GM18858 (cell line): ENCODE results near the gene PPP1R27.

Source experiments
- ATAC-seq: cut with Tn5 transposase; IDR thresholded peaks from one replicate; pipeline ENCODE4 v1.9.1; 2021; ENCODE audit not compliant: unreplicated experiment

The PPP1R27 gene

DNA sequence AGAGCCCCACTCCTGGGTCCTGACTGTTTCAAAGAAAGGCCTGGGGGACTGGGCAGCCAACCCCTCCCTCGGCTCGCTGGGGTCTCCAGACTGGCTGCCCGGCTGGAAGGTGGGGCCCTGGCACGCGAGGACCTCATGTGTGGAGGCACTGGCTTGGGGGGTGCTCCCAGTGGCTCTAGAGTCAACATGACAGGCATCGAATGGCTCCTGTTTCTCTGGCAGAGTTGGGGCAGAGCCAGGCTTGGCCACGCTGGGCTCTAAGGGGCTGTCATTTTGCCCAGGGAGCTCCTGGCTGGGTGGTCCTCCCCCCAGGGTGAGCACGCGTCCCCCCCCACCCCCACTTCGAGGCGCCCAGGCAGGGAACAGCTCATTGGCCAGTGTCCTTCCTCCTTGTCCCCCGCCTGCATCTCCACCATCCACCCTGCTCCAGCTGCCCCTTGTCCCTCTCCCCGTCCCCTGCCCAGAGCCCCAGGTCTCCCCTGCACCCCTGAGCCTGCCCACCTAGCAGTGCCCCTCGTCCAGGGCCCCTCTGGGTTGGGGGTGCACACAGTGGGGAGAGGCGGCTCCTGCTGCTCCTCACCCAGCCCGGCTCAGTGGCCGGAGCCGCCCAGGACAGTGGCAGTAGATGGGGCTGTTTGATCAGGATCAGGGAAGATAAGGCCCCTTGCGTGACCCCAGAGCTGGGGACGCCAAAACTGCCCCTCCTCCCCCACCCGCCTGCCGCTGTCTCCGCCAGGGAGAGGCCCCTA lies 28.2 kb downstream of the PPP1R27 start:
- ATAC-seq = no peak

GRCh38 chr17:81805707-81806460 lies 29.0 kb downstream of the PPP1R27 start:
- ATAC-seq = no peak

DNA sequence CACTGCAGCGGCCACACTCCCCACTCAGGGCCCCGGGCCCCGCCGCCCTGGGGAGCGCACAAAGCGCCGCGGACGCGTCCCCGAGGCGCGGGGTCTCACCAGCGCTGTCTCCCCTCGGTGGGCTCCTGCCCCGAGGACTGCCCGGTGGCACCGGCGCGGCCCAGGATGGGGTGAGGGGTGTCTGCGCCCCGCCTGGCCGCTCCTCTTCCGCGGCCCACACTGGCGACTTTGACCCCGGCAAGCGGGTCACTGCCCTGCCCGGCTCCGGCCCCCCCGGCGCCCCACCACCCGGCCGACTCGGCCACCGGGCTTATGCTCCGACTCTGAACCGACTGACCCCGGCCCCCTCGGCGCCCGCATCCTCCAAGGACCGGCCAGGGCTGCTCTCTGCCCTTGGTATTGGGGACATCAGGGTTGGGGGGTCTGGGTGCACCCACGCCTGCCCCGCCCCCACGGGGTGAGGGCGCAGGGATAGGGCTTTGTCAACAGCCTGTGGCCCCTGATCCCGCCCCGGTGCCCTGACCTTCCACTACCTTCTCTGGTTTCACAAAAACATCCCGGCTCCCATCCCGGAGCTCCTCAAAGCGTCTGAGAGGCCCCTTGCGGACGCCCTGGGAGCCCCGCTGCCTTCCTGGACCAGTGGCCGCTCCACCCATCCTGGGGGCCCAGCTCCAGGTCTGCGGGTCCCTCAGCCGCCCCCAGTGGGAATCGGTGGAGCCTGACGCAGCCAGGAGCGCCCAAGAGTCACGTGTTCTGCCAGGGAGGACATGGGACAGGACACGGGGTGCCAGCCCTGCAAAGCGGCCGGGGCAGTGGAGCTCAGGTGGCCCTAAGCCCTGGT lies 30.1 kb downstream of the PPP1R27 start:
- no peak for ATAC-seq

- no peak for ATAC-seq
Measured at GRCh38 chr17:81803728-81804558, 30.9 kb downstream of the PPP1R27 start, which contains the start of gene GCGR. TSS of gene GCGR (plus strand) at chr17:81804150. CDS start at chr17:81809019, 4,869 bp downstream.

- no peak for ATAC-seq
Measured at GRCh38 chr17:81802856-81803643, 31.8 kb downstream of the PPP1R27 start.

GRCh38 chr17:81802048-81802758 lies 32.6 kb downstream of the PPP1R27 start:
- no peak for ATAC-seq

DNA sequence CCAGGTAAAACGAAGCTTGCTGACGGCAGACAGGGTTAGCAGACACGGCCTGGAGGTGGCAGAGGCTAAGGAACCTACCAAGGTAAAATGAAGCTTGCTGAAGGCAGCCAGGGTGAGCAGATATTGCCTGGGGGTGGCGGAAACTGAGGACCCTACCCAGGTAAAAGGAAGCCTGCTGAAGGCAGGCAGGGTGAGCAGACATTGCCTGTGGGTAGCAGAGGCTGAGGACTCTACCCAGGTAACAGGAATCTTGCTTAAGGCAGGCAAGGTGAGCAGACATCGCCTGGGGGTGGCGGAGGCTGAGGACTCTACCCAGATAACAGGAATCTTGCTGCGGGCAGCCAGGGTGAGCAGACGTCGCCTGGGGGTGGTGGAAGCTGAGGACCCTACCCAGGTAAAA lies 33.5 kb downstream of the PPP1R27 start:
- no peak for ATAC-seq

DNA sequence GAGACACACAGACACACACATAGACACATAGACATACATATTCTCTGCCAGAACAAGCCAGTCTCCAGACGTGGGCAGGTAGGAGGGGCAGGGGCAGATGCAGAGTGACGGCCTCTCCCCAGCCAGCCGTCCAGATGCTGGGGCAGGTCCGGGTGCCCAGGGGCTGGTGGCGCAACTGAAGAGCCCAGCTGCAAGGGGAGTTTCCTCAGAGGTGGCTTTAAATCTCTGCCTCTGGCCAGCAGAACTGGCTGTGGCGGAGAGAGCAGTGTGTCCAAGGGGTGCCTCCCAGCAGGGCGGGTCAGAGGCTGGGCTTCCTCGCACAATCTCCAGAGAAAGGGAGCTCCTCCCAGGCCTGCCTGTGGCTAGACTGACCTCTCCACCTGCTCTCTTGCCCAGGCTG lies 40.3 kb downstream of the PPP1R27 start:
- no peak for ATAC-seq

- ATAC-seq = no peak
Measured at GRCh38 chr17:81794074-81794476, 40.8 kb downstream of the PPP1R27 start.

- ATAC-seq = no peak
Measured at GRCh38 chr17:81792675-81793615, 41.9 kb downstream of the PPP1R27 start.
